GM23248 (cell line): ENCODE data around the gene RNASEH1.

Source experiments
- EZH2 ChIP-seq: fragments of 200-600 bp; sonication (generic); IDR thresholded peaks from 2 replicates; pipeline ENCODE4 v1.6.1; 2018; ENCODE audit warnings: antibody characterized with exemption, mild to moderate bottlenecking; ENCODE audit not compliant: insufficient read depth, poor library complexity, severe bottlenecking
- EZH2phosphoT487 ChIP-seq: fragments of 200-600 bp; sonication (generic); IDR thresholded peaks from 2 replicates; pipeline ENCODE4 v1.6.1; 2018; ENCODE audit warnings: antibody characterized with exemption, moderate library complexity, mild to moderate bottlenecking, low read depth; ENCODE audit not compliant: insufficient read depth

DNA sequence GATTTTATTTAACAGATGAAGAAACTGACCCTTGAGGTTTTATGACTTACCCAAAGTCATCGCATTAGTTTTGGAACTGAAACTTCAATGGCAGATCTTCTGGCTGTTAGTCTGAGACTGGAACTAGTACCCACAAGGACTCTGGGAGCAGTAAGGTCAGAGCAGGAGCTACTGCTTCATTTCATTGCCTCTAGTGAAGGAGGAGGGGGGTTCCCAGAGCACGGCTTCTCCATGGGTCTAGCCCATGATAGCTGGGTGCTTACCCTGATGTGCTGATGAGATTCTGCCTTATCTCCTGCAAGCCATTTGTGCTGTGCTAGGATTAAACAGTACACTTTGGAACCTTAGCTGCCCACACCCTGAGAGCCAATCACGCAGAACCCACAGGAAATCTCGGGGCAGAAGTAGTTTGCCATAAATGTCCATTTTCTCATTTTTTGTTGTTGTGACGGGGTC is 5.4 kb upstream of the RNASEH1 start:
- TF ChIP-seq EZH2 (no peak), EZH2phosphoT487 (no peak)
